ENCODE measurements around the gene BLVRB. TPM values are rescaled to one million over a fixed set of nuclear protein-coding genes. Genes with fewer than 3 reads are reported as not detected.

Gene BLVRB
- total and polyA plus RNA-seq, 9 of the 15 experiments (the other 6 are each of a cell fraction or from before 2014, with no cell fraction given), result 81.1 to 749 (median 331) TPM

DNA sequence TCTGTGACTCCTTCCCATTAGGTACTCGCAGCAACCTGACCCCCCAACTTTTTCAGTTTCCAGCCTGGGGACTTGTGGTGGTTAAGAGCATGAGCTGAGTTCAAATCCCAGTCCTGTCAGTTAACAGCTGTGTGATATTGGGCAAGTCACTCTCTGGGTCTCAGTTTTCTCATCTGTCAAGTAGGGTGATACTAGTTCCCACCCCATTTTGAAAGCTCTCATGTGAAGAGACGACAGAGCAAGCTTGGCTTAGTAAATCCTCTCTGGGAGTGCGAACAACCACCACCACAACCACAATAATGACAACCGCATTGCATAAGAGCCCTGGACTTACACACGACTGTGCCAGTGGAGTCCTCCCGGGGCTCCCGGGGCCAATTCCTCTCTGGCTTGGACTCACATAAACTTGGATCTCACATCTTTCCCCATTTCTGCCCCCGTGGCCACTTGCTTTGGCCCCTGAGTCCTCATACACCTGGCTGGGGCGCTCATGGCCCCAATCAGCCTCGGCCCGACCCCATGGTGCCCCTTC, 454 bp downstream of the BLVRB start (continued):
- TF ChIP-seq ZBTB8A (IDR thresholded peaks at IDR 0.05; ENCODE audit: partially characterized antibody) (no peak), SMAD4 (CRISPR knock-in tag; conservative IDR thresholded peaks at IDR 0.05) (0 out of 2 replicates have a peak, but pooled peaks have one; percentile 9), ADNP (tag; IDR thresholded peaks at IDR 0.05) (peak; percentile 98), ILK (tag; IDR thresholded peaks at IDR 0.05; ENCODE audit: borderline replicate concordance, low read depth) (no peak), MYBL2 (IDR thresholded peaks at IDR 0.05; ENCODE audit: low read depth) (peak; percentile 66), MYBL2 (CRISPR knock-in tag; IDR thresholded peaks at IDR 0.05; ENCODE audit: borderline replicate concordance) (no peak), ZNF589 (CRISPR knock-in tag; IDR thresholded peaks at IDR 0.05; ENCODE audit: low read depth) (peak; percentile 81; the same call in 1 of the 2 replicates), ZFX (CRISPR knock-in tag; IDR thresholded peaks at IDR 0.05) (peak; percentile 43; the same call in 1 of the 2 replicates), MEIS2 (IDR thresholded peaks at IDR 0.05; ENCODE audit: partially characterized antibody) (no peak), MIER1 (IDR thresholded peaks at IDR 0.05; ENCODE audit: low read depth) (peak; percentile 11; the same call in 1 of the 2 replicates), SREBF2 (CRISPR knock-in tag; IDR thresholded peaks at IDR 0.05) (0 out of 2 replicates have a peak, but pooled peaks have one; percentile 41), ZNF431 (CRISPR knock-in tag; IDR thresholded peaks at IDR 0.05) (peak; percentile 12; the same call in 1 of the 2 replicates), EGR1 (conservative IDR thresholded peaks at IDR 0.05) (peak; percentile 3; the same call in 1 of the 2 replicates), ARID2 (IDR thresholded peaks at IDR 0.05) (0 out of 2 replicates have a peak, but pooled peaks have one; percentile 3), BRD4 (IDR thresholded peaks at IDR 0.05) (peak; percentile 51; the same call in 1 of the 2 replicates), ZNF551 (CRISPR knock-in tag; IDR thresholded peaks at IDR 0.05) (no peak), CBX1 (IDR thresholded peaks at IDR 0.05; ENCODE audit: low read depth) (peak; percentile 96), MTA3 (IDR thresholded peaks at IDR 0.05; ENCODE audit: borderline replicate concordance) (no peak), BCOR (IDR thresholded peaks at IDR 0.05) (peak; percentile 96), HDAC2 (IDR thresholded peaks at IDR 0.05) (peak; percentile 57; the same call in 1 of the 2 replicates)
- TF ChIP-seq, protein P1, sequence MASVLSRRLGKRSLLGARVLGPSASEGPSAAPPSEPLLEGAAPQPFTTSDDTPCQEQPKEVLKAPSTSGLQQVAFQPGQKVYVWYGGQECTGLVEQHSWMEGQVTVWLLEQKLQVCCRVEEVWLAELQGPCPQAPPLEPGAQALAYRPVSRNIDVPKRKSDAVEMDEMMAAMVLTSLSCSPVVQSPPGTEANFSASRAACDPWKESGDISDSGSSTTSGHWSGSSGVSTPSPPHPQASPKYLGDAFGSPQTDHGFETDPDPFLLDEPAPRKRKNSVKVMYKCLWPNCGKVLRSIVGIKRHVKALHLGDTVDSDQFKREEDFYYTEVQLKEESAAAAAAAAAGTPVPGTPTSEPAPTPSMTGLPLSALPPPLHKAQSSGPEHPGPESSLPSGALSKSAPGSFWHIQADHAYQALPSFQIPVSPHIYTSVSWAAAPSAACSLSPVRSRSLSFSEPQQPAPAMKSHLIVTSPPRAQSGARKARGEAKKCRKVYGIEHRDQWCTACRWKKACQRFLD (CRISPR knock-in tag; IDR thresholded peaks at IDR 0.05), result no peak; the same call in 1 of the 2 replicates
- TF ChIP-seq, protein P2, sequence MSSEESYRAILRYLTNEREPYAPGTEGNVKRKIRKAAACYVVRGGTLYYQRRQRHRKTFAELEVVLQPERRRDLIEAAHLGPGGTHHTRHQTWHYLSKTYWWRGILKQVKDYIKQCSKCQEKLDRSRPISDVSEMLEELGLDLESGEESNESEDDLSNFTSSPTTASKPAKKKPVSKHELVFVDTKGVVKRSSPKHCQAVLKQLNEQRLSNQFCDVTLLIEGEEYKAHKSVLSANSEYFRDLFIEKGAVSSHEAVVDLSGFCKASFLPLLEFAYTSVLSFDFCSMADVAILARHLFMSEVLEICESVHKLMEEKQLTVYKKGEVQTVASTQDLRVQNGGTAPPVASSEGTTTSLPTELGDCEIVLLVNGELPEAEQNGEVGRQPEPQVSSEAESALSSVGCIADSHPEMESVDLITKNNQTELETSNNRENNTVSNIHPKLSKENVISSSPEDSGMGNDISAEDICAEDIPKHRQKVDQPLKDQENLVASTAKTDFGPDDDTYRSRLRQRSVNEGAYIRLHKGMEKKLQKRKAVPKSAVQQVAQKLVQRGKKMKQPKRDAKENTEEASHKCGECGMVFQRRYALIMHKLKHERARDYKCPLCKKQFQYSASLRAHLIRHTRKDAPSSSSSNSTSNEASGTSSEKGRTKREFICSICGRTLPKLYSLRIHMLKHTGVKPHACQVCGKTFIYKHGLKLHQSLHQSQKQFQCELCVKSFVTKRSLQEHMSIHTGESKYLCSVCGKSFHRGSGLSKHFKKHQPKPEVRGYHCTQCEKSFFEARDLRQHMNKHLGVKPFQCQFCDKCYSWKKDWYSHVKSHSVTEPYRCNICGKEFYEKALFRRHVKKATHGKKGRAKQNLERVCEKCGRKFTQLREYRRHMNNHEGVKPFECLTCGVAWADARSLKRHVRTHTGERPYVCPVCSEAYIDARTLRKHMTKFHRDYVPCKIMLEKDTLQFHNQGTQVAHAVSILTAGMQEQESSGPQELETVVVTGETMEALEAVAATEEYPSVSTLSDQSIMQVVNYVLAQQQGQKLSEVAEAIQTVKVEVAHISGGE (CRISPR knock-in tag; IDR thresholded peaks at IDR 0.05), result peak in 1 of 3 experiments; percentile 34; a peak in 1 of 6 replicates
- TF ChIP-seq, protein P3, sequence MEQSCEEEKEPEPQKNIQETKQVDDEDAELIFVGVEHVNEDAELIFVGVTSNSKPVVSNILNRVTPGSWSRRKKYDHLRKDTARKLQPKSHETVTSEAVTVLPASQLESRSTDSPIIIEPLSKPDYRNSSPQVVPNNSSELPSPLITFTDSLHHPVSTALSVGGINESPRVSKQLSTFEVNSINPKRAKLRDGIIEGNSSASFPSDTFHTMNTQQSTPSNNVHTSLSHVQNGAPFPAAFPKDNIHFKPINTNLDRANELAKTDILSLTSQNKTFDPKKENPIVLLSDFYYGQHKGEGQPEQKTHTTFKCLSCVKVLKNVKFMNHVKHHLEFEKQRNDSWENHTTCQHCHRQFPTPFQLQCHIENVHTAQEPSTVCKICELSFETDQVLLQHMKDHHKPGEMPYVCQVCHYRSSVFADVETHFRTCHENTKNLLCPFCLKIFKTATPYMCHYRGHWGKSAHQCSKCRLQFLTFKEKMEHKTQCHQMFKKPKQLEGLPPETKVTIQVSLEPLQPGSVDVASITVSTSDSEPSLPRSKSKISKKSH (CRISPR knock-in tag; IDR thresholded peaks at IDR 0.05), result no peak

Data from K562 (cell line).